Measurements from ENCODE around the gene DCTN3.

DNA sequence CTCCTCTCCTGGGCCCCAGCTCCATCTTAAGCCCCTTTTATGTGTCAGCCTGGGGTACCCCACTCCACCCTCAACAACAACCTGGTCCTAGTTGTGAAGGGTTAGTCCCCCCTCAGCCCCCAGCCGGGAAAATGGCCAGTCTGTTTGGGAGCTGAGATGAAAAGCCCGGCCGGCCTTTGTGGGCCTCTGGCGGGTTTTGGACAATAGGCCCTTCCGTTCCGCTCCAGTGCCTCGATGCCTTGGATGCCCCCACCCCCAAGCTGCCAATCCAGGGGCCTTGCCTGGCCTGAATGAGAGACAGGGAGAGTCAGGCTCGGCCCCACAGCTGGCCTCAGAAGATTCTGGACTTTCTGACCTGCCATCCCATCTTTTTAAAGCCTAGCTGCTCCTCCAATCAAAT lies 39.9 kb downstream of the DCTN3 start:
- TF ChIP-seq, protein P1, sequence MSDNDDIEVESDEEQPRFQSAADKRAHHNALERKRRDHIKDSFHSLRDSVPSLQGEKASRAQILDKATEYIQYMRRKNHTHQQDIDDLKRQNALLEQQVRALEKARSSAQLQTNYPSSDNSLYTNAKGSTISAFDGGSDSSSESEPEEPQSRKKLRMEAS (IDR thresholded peaks at IDR 0.05; ENCODE audit: low read depth, low read length) = no peak
- no peak for TF ChIP-seq SUZ12 (IDR thresholded peaks at IDR 0.05; ENCODE audit: unreplicated experiment)
- TF ChIP-seq YBX1 (IDR thresholded peaks at IDR 0.05) = no peak
- no peak for TF ChIP-seq CHD2 (IDR thresholded peaks at IDR 0.05; ENCODE audit: borderline replicate concordance, low read depth, low read length)
- TF ChIP-seq POLR2A (IDR thresholded peaks at IDR 0.05; ENCODE audit: low read depth, low read length) = no peak
- TF ChIP-seq, protein P2, sequence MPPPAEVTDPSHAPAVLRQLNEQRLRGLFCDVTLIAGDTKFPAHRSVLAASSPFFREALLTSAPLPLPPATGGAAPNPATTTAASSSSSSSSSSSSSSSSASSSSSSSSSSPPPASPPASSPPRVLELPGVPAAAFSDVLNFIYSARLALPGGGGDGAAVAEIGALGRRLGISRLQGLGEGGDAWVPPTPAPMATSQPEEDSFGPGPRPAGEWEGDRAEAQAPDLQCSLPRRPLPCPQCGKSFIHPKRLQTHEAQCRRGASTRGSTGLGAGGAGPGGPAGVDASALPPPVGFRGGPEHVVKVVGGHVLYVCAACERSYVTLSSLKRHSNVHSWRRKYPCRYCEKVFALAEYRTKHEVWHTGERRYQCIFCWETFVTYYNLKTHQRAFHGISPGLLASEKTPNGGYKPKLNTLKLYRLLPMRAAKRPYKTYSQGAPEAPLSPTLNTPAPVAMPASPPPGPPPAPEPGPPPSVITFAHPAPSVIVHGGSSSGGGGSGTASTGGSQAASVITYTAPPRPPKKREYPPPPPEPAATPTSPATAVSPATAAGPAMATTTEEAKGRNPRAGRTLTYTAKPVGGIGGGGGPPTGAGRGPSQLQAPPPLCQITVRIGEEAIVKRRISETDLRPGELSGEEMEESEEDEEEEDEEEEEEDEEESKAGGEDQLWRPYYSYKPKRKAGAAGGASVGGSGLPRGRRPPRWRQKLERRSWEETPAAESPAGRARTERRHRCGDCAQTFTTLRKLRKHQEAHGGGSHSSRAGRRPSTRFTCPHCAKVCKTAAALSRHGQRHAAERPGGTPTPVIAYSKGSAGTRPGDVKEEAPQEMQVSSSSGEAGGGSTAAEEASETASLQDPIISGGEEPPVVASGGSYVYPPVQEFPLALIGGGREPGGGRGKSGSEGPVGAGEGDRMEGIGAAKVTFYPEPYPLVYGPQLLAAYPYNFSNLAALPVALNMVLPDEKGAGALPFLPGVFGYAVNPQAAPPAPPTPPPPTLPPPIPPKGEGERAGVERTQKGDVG (CRISPR knock-in tag; IDR thresholded peaks at IDR 0.05) = no peak
- TF ChIP-seq, protein P3, sequence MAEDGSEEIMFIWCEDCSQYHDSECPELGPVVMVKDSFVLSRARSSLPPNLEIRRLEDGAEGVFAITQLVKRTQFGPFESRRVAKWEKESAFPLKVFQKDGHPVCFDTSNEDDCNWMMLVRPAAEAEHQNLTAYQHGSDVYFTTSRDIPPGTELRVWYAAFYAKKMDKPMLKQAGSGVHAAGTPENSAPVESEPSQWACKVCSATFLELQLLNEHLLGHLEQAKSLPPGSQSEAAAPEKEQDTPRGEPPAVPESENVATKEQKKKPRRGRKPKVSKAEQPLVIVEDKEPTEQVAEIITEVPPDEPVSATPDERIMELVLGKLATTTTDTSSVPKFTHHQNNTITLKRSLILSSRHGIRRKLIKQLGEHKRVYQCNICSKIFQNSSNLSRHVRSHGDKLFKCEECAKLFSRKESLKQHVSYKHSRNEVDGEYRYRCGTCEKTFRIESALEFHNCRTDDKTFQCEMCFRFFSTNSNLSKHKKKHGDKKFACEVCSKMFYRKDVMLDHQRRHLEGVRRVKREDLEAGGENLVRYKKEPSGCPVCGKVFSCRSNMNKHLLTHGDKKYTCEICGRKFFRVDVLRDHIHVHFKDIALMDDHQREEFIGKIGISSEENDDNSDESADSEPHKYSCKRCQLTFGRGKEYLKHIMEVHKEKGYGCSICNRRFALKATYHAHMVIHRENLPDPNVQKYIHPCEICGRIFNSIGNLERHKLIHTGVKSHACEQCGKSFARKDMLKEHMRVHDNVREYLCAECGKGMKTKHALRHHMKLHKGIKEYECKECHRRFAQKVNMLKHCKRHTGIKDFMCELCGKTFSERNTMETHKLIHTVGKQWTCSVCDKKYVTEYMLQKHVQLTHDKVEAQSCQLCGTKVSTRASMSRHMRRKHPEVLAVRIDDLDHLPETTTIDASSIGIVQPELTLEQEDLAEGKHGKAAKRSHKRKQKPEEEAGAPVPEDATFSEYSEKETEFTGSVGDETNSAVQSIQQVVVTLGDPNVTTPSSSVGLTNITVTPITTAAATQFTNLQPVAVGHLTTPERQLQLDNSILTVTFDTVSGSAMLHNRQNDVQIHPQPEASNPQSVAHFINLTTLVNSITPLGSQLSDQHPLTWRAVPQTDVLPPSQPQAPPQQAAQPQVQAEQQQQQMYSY (CRISPR knock-in tag; IDR thresholded peaks at IDR 0.05) = no peak
- no peak for TF ChIP-seq CTCF (IDR thresholded peaks at IDR 0.05 in 2 of 3, conservative IDR thresholded peaks at IDR 0.05 in 1 of 3; ENCODE audit: control insufficient read depth in 2 of 3, extremely low read depth in 1 of 3, insufficient read depth in 1 of 3, low read depth in 3 of 3, low read length in 3 of 3)
- TF ChIP-seq TBL1XR1 (IDR thresholded peaks at IDR 0.05; ENCODE audit: low read depth, low read length) = no peak

Measured in GM12878 (cell line).